Measurements from ENCODE around the gene HIVEP1. TPM values are rescaled to one million over a fixed set of nuclear protein-coding genes. Genes with fewer than 3 reads are reported as not detected.
"Not testable (repeated sequence)": the region's sequence is repeated elsewhere in the genome, so short reads cannot be mapped to it uniquely, and the experiment has no call there.

HIVEP1 gene
- total RNA-seq, 1 experiment from 2014 or later = 24.2 TPM

DNA sequence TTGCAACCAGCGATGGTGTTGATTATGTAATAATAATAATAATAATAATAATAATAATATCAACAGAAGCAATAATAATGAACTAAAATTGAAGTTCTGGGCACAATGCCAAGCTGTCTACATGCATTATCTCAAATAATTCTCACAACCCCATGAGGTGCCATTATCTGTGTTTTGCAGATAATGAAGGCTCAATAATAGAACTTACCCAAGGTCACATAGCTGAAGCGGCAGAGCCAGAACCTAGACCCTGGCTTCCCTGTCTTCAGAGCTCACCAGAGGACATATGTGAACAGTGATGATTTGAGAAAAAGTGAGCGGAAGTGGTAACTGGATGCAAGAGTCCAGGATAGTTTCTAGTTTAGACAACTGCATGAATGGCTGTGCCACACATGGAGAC lies 91.0 kb downstream of the HIVEP1 start:
- BruUV-seq (replicated peaks) = no TSS peak
- TF ChIP-seq, protein P1, sequence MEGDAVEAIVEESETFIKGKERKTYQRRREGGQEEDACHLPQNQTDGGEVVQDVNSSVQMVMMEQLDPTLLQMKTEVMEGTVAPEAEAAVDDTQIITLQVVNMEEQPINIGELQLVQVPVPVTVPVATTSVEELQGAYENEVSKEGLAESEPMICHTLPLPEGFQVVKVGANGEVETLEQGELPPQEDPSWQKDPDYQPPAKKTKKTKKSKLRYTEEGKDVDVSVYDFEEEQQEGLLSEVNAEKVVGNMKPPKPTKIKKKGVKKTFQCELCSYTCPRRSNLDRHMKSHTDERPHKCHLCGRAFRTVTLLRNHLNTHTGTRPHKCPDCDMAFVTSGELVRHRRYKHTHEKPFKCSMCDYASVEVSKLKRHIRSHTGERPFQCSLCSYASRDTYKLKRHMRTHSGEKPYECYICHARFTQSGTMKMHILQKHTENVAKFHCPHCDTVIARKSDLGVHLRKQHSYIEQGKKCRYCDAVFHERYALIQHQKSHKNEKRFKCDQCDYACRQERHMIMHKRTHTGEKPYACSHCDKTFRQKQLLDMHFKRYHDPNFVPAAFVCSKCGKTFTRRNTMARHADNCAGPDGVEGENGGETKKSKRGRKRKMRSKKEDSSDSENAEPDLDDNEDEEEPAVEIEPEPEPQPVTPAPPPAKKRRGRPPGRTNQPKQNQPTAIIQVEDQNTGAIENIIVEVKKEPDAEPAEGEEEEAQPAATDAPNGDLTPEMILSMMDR (conservative IDR thresholded peaks at IDR 0.05) = no peak
- no peak for TF ChIP-seq EZH2 (IDR thresholded peaks at IDR 0.05; ENCODE audit: low read depth)
- H3K4me2 ChIP-seq = no peak overlapping the region
- ChIA-PET CTCF (no interaction called here), POLR2A (ENCODE audit: unreplicated experiment) (no interaction called here)
- no peaks in the 10 kb centered on the region for H3F3A ChIP-seq (ENCODE audit: insufficient read depth, low read depth)
- no peaks in the 10 kb centered on the region for H3K36me3 ChIP-seq (ENCODE audit: low read depth)
- intact Hi-C loops (cut with micrococcal nuclease; ENCODE audit: unreplicated experiment) = no loop called here
- no peaks in the 10 kb centered on the region for H3K9me3 ChIP-seq (ENCODE audit: insufficient read depth, low read depth)
- H3K27me3 ChIP-seq (ENCODE audit: insufficient read depth, low read depth) = no peaks in the 10 kb centered on the region
- no peak overlapping the region for H3K27ac ChIP-seq
- no peak overlapping the region for H3K4me3 ChIP-seq
- H2AFZ ChIP-seq = no peak overlapping the region
- DNase-seq = no peak
- H3K9me2 ChIP-seq (ENCODE audit: insufficient read depth) = no peaks in the 10 kb centered on the region
- H4K20me1 ChIP-seq (ENCODE audit: insufficient read depth) = peaks cover 7% of the 10 kb centered on the region; the same call in 1 of the 2 replicates
- no peaks in the 10 kb centered on the region for H3K79me2 ChIP-seq (ENCODE audit: low read depth)
- H3K4me1 ChIP-seq (replicated peaks; ENCODE audit: insufficient read depth) = no peaks in the 10 kb centered on the region

DNA sequence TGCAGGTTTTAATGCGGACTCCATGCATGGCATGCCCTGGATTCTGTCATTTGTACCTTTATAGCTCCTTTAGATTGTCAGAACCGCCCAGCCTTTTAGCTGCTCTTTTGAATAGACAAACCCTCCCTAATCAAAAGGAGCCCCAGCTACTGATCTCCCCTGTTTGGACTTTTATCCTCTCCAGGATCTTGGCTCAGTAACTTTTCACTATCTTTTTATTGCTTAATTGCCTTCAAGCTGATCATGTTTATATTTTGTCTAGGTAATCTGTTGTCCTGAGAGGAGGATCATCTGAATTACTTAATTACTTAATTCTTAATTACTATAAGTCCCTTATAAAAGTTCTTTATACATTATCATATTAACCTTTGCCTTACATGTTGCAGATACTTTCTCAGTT lies 93.2 kb downstream of the HIVEP1 start:
- no peaks in the 10 kb centered on the region for H3F3A ChIP-seq (ENCODE audit: insufficient read depth, low read depth)
- H3K4me2 ChIP-seq = no peak overlapping the region
- no peaks in the 10 kb centered on the region for H3K79me2 ChIP-seq (ENCODE audit: low read depth)
- ChIA-PET CTCF (no interaction called here), POLR2A (ENCODE audit: unreplicated experiment) (interaction anchor here (0.6 kb wide), 1 partner anchor 24 kb away, joined by 3 read pairs; no protein-coding TSS in a partner anchor)
- no peak overlapping the region for H2AFZ ChIP-seq
- no peaks in the 10 kb centered on the region for H3K4me1 ChIP-seq (replicated peaks; ENCODE audit: insufficient read depth)
- no peak overlapping the region for H3K27ac ChIP-seq
- BruUV-seq (replicated peaks) = no TSS peak
- no peak overlapping the region for H3K4me3 ChIP-seq
- TF ChIP-seq, protein P1 (conservative IDR thresholded peaks at IDR 0.05) = no peak
- no peak for TF ChIP-seq EZH2 (IDR thresholded peaks at IDR 0.05; ENCODE audit: low read depth)
- intact Hi-C loops (cut with micrococcal nuclease; ENCODE audit: unreplicated experiment) = no loop called here
- peaks cover 7% of the 10 kb centered on the region; the same call in 1 of the 2 replicates for H4K20me1 ChIP-seq (ENCODE audit: insufficient read depth)
- H3K27me3 ChIP-seq (ENCODE audit: insufficient read depth, low read depth) = no peaks in the 10 kb centered on the region
- H3K36me3 ChIP-seq (ENCODE audit: low read depth) = 0 out of 2 replicates have a peak, but pooled peaks cover 6% of the 10 kb centered on the region
- no peak for DNase-seq
- no peaks in the 10 kb centered on the region for H3K9me3 ChIP-seq (ENCODE audit: insufficient read depth, low read depth)
- no peaks in the 10 kb centered on the region for H3K9me2 ChIP-seq (ENCODE audit: insufficient read depth)

DNA sequence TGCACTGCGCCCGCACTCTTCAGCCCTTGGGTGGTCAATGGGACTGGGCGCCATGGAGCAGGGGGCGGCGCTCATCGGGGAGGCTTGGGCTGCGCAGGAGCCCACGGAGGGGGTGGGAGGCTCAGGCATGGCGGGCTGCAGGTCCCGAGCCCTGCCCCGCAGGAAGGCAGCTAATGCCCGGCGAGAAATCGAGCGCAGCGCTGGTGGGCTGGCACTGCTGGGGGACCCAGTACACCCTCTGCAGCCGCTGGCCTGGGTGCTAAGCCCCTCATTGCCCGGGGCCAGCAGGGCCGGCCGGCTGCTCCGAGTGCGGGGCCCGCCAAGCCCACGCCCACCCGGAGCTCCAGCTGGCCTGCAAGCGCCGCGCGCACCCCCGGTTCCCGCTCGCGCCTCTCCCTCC lies 96.3 kb downstream of the HIVEP1 start:
- H4K20me1 ChIP-seq (ENCODE audit: insufficient read depth); H3K79me2 ChIP-seq (ENCODE audit: low read depth); BruUV-seq (replicated peaks); DNase-seq; H3K9me3 ChIP-seq (ENCODE audit: insufficient read depth, low read depth); H3K4me1 ChIP-seq (replicated peaks; ENCODE audit: insufficient read depth); H3K36me3 ChIP-seq (ENCODE audit: low read depth); H3K4me3 ChIP-seq; H3K4me2 ChIP-seq; H3F3A ChIP-seq (ENCODE audit: insufficient read depth, low read depth); POLR2A ChIA-PET (ENCODE audit: unreplicated experiment); H3K27ac ChIP-seq; intact Hi-C loops (cut with micrococcal nuclease; ENCODE audit: unreplicated experiment); H2AFZ ChIP-seq; CTCF ChIA-PET; H3K27me3 ChIP-seq (ENCODE audit: insufficient read depth, low read depth); H3K9me2 ChIP-seq (ENCODE audit: insufficient read depth): not testable (repeated sequence)

All from PC-9 (cell line).